Keratinocyte (primary cell): ENCODE data around the gene PLA2G2E.

Experiments used
- CTCF ChIP-seq, 3 experiments: IDR thresholded peaks in 1 of 3; conservative IDR thresholded peaks in 1 of 3; optimal IDR thresholded peaks in 1 of 3; 2 replicates in 2 of 3; 3 replicates in 1 of 3; pipeline versions ENCODE3 to v1.5.1; 2011; ENCODE audit warnings: low read length in 3 of 3, mild to moderate bottlenecking in 3 of 3, moderate library complexity in 2 of 3, control low read depth in 1 of 3, inconsistent platforms in 1 of 3; ENCODE audit not compliant: insufficient read depth in 2 of 3; ENCODE audit errors: extremely low read depth in 1 of 3
- EZH2 ChIP-seq: IDR thresholded peaks from one replicate; pipeline ENCODE4 v1.6.1; 2012; ENCODE audit warnings: inconsistent platforms, mild to moderate bottlenecking, low read length, moderate library complexity

GRCh38 chr1:19877821-19878636 lies 45.4 kb downstream of the PLA2G2E start:
- TF ChIP-seq CTCF (optimal IDR thresholded peaks at IDR 0.05 in 1 of 3, IDR thresholded peaks at IDR 0.05 in 1 of 3, conservative IDR thresholded peaks at IDR 0.05 in 1 of 3; ENCODE audit: extremely low read depth in 1 of 3, insufficient read depth in 2 of 3, low read length in 3 of 3) (no peak), EZH2 (no peak)
